H1 (cell line): ENCODE results near the gene KCNMA1. TPM values are rescaled to one million over a fixed set of nuclear protein-coding genes. Genes with fewer than 3 reads are reported as not detected.

ENCODE experiments used
- CHD7 ChIP-seq: fragments of 300-600 bp; sonication (generic); IDR thresholded peaks from 2 replicates; pipeline ENCODE4 v1.7.1; 2012; ENCODE audit warnings: low read length, moderate library complexity, mild to moderate bottlenecking, inconsistent platforms; ENCODE audit not compliant: insufficient replicate concordance
- NRF1 ChIP-seq: IDR thresholded peaks from 2 replicates; pipeline ENCODE4 v1.6.1; 2011; ENCODE audit warnings: mild to moderate bottlenecking, low read depth, low read length, improper control_type of control experiment
- polyA plus RNA-seq, 7 experiments: library from polyadenylated mRNA; depleted of rRNA in 3 of 7; stranded (reverse) in 5 of 7; unstranded in 2 of 7; fragments of >200 nt in 5 of 7; fragments of 200-250 nt in 2 of 7; gene quantifications; 1 replicate in 5 of 7; 2 replicates in 1 of 7; 4 replicates in 1 of 7; pipeline versions ENCODE4 v1.2.1 to v1.2.3, GENCODE V29; 2011 to 2013; ENCODE audit warnings: missing spikeins in 2 of 7, mixed read lengths in 2 of 7
- total RNA-seq: library from RNA; stranded (reverse); fragmentation: NEBNext Ultra II Directional; extraction: Animal tissue kit (Norgen Biotek cat#: 25700); gene quantifications from 2 replicates; pipeline ENCODE4 v1.2.1, GENCODE V29; 2021

The KCNMA1 gene
- total and polyA plus RNA-seq, 2 of the 8 experiments (the other 6 are each of a cell fraction or from before 2014, with no cell fraction given), result 10.2 to 11.1 TPM

DNA sequence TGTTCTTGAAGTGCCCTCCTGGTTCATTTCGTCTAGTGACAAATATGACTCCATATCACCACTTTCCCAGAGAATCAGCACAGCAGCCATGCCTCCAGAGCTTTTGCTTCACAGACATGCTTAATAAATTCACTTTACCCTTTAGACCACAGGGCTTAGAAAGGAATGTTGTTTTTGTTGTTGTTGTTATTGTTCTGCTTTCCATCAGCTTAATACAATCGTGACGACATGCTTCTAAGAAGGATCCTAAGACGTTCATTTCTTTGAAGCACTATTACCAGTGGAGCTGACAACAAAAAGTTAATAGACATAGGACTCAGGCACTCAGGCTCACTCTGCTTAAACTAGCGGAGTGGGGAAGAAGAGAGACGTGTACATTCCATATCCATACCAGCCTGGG lies 418.6 kb downstream of the KCNMA1 start (continued):
- no peak for TF ChIP-seq CHD7
- TF ChIP-seq NRF1, result no peak
